HEK293 (cell line): ENCODE results near the gene IMP3.

ENCODE experiments used
- KLF7 ChIP-seq: fragments of 450-650 bp; formaldehyde crosslinking; IDR thresholded peaks from 2 replicates; pipeline ENCODE4 v1.5.1; 2016; ENCODE audit warnings: missing biosample characterization, missing genetic modification characterization, borderline replicate concordance
- KLF8 ChIP-seq: fragments of 450-650 bp; formaldehyde crosslinking; IDR thresholded peaks from 2 replicates; pipeline ENCODE4 v1.5.1; 2016; ENCODE audit warnings: missing biosample characterization, missing genetic modification characterization
- REPIN1 ChIP-seq: fragments of 450-650 bp; formaldehyde crosslinking; IDR thresholded peaks from 2 replicates; pipeline ENCODE4 v1.5.1; 2017; ENCODE audit warnings: missing biosample characterization, missing genetic modification characterization, low read depth
- SCRT1 ChIP-seq: fragments of 450-650 bp; formaldehyde crosslinking; IDR thresholded peaks from 2 replicates; pipeline ENCODE4 v1.5.1; 2016; ENCODE audit warnings: missing biosample characterization, missing genetic modification characterization, borderline replicate concordance
- WT1 ChIP-seq: fragments of 450-650 bp; formaldehyde crosslinking; IDR thresholded peaks from 2 replicates; pipeline ENCODE4 v1.5.1; 2016; ENCODE audit warnings: missing biosample characterization, missing genetic modification characterization
- ZFP3 ChIP-seq: fragments of 450-650 bp; formaldehyde crosslinking; IDR thresholded peaks from 2 replicates; pipeline ENCODE4 v1.5.1; 2016; ENCODE audit warnings: low read depth, missing biosample characterization, missing genetic modification characterization
- ZNF112 ChIP-seq: fragments of 450-650 bp; formaldehyde crosslinking; IDR thresholded peaks from 2 replicates; pipeline ENCODE4 v1.5.0; 2017; ENCODE audit warnings: missing biosample characterization, missing genetic modification characterization
- ZNF132 ChIP-seq: fragments of 450-650 bp; formaldehyde crosslinking; IDR thresholded peaks from 2 replicates; pipeline ENCODE4 v1.5.1; 2017; ENCODE audit warnings: missing biosample characterization, missing genetic modification characterization, borderline replicate concordance
- ZNF24 ChIP-seq: fragments of 450-650 bp; formaldehyde crosslinking; IDR thresholded peaks from 2 replicates; pipeline ENCODE4 v1.5.1; 2016; ENCODE audit warnings: missing biosample characterization, missing genetic modification characterization
- ZNF335 ChIP-seq: fragments of 450-650 bp; formaldehyde crosslinking; conservative IDR thresholded peaks from 2 replicates; pipeline ENCODE4 v1.5.1; 2016; ENCODE audit warnings: missing biosample characterization, missing genetic modification characterization
- ZNF404 ChIP-seq: fragments of 450-650 bp; formaldehyde crosslinking; IDR thresholded peaks from 2 replicates; pipeline ENCODE4 v1.5.1; 2017; ENCODE audit warnings: missing biosample characterization, missing genetic modification characterization
- ZNF473 ChIP-seq: fragments of 450-650 bp; formaldehyde crosslinking; IDR thresholded peaks from 2 replicates; pipeline ENCODE4 v1.5.1; 2017; ENCODE audit warnings: missing biosample characterization, missing genetic modification characterization
- ZNF548 ChIP-seq: fragments of 450-650 bp; formaldehyde crosslinking; IDR thresholded peaks from 2 replicates; pipeline ENCODE4 v1.5.1; 2016; ENCODE audit warnings: missing biosample characterization, missing genetic modification characterization
- ZNF560 ChIP-seq: fragments of 450-650 bp; formaldehyde crosslinking; IDR thresholded peaks from 2 replicates; pipeline ENCODE4 v1.5.1; 2017; ENCODE audit warnings: missing biosample characterization, missing genetic modification characterization, borderline replicate concordance
- ZNF837 ChIP-seq: fragments of 450-650 bp; formaldehyde crosslinking; IDR thresholded peaks from 2 replicates; pipeline ENCODE4 v1.5.1; 2016; ENCODE audit warnings: missing biosample characterization, missing genetic modification characterization
- TF ChIP-seq, protein P1 (sequence below): fragments of 450-650 bp; formaldehyde crosslinking; IDR thresholded peaks from 2 replicates; pipeline ENCODE4 v1.5.1; 2016; ENCODE audit warnings: missing biosample characterization, missing genetic modification characterization
- TF ChIP-seq, protein P2 (sequence below): fragments of 450-650 bp; formaldehyde crosslinking; IDR thresholded peaks from 2 replicates; pipeline ENCODE4 v1.5.1; 2016; ENCODE audit warnings: missing biosample characterization, missing genetic modification characterization, borderline replicate concordance
- TF ChIP-seq, protein P3 (sequence below): fragments of 450-650 bp; formaldehyde crosslinking; IDR thresholded peaks from 2 replicates; pipeline ENCODE4 v1.5.1; 2017; ENCODE audit warnings: missing biosample characterization, missing genetic modification characterization
- TF ChIP-seq, protein P4 (sequence below): fragments of 450-650 bp; formaldehyde crosslinking; IDR thresholded peaks from 2 replicates; pipeline ENCODE4 v1.5.1; 2016; ENCODE audit warnings: missing biosample characterization, missing genetic modification characterization
- TF ChIP-seq, protein P5 (sequence below): sonication (generic); formaldehyde crosslinking; IDR thresholded peaks from 2 replicates; pipeline ENCODE4 v1.8.1; 2022; ENCODE audit warnings: mild to moderate bottlenecking, moderate library complexity, missing genetic modification reagents
- TF ChIP-seq, protein P6 (sequence below): fragments of 450-650 bp; formaldehyde crosslinking; IDR thresholded peaks from 2 replicates; pipeline ENCODE4 v1.5.1; 2017; ENCODE audit warnings: missing biosample characterization, missing genetic modification characterization
- TF ChIP-seq, protein P7 (sequence below): fragments of 450-650 bp; formaldehyde crosslinking; IDR thresholded peaks from 2 replicates; pipeline ENCODE4 v1.5.1; 2016; ENCODE audit warnings: missing biosample characterization, missing genetic modification characterization

IMP3 gene

DNA sequence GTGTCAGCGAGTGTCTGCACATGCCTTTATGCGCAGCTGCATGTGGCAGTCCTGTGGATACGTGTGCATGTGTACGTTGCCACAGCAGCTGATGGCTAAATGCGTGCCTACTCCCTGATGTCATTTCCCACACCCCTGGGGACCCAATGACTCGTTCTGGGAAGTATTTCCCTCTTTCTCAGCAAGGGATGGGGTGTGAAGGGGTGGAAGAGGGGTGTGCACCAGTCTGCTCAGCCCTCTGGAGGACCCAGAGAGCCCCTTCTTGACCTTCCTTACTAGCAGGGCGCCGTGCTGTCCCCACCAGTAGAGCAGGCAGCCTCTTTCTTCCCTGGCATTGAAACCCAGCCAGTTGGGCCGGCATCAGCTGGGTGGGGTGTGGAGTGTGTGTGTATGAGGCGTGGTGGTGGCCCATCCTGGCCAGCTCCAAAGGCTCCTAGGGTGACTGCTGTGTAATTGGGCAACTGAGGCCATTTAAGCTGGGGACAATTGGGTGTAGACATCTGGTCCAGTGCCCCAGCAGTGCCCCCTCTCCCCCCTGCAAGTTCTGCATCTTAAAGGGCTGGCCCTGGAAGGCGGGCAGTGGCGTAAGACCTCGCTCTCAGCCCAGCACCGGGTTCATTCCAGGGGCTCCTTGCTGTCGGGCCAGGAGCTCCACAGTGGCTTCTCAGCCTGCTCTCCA is 26.9 kb upstream of the IMP3 start (continued):
- TF ChIP-seq, protein P1, sequence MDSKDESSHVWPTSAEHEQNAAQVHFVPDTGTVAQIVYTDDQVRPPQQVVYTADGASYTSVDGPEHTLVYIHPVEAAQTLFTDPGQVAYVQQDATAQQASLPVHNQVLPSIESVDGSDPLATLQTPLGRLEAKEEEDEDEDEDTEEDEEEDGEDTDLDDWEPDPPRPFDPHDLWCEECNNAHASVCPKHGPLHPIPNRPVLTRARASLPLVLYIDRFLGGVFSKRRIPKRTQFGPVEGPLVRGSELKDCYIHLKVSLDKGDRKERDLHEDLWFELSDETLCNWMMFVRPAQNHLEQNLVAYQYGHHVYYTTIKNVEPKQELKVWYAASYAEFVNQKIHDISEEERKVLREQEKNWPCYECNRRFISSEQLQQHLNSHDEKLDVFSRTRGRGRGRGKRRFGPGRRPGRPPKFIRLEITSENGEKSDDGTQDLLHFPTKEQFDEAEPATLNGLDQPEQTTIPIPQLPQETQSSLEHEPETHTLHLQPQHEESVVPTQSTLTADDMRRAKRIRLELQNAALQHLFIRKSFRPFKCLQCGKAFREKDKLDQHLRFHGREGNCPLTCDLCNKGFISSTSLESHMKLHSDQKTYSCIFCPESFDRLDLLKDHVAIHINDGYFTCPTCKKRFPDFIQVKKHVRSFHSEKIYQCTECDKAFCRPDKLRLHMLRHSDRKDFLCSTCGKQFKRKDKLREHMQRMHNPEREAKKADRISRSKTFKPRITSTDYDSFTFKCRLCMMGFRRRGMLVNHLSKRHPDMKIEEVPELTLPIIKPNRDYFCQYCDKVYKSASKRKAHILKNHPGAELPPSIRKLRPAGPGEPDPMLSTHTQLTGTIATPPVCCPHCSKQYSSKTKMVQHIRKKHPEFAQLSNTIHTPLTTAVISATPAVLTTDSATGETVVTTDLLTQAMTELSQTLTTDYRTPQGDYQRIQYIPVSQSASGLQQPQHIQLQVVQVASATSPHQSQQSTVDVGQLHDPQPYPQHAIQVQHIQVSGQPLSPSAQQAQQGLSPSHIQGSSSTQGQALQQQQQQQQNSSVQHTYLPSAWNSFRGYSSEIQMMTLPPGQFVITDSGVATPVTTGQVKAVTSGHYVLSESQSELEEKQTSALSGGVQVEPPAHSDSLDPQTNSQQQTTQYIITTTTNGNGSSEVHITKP (tag by site-specific recombination): peak; percentile 32; the same call in 1 of the 2 replicates
- TF ChIP-seq ZNF132 (tag by site-specific recombination) (no peak), WT1 (tag by site-specific recombination) (no peak), ZNF837 (tag by site-specific recombination) (no peak), KLF8 (no peak), ZNF560 (tag by site-specific recombination) (no peak), ZNF112 (tag by site-specific recombination) (no peak), REPIN1 (tag by site-specific recombination) (no peak), ZNF24 (0 out of 2 replicates have a peak, but pooled peaks have one; percentile 33), ZNF473 (tag by site-specific recombination) (no peak), ZNF404 (tag by site-specific recombination) (no peak), KLF7 (tag by site-specific recombination) (no peak), ZFP3 (tag by site-specific recombination) (no peak), ZNF548 (tag by site-specific recombination) (no peak), ZNF335 (tag by site-specific recombination) (no peak), SCRT1 (no peak)
- TF ChIP-seq, protein P2, sequence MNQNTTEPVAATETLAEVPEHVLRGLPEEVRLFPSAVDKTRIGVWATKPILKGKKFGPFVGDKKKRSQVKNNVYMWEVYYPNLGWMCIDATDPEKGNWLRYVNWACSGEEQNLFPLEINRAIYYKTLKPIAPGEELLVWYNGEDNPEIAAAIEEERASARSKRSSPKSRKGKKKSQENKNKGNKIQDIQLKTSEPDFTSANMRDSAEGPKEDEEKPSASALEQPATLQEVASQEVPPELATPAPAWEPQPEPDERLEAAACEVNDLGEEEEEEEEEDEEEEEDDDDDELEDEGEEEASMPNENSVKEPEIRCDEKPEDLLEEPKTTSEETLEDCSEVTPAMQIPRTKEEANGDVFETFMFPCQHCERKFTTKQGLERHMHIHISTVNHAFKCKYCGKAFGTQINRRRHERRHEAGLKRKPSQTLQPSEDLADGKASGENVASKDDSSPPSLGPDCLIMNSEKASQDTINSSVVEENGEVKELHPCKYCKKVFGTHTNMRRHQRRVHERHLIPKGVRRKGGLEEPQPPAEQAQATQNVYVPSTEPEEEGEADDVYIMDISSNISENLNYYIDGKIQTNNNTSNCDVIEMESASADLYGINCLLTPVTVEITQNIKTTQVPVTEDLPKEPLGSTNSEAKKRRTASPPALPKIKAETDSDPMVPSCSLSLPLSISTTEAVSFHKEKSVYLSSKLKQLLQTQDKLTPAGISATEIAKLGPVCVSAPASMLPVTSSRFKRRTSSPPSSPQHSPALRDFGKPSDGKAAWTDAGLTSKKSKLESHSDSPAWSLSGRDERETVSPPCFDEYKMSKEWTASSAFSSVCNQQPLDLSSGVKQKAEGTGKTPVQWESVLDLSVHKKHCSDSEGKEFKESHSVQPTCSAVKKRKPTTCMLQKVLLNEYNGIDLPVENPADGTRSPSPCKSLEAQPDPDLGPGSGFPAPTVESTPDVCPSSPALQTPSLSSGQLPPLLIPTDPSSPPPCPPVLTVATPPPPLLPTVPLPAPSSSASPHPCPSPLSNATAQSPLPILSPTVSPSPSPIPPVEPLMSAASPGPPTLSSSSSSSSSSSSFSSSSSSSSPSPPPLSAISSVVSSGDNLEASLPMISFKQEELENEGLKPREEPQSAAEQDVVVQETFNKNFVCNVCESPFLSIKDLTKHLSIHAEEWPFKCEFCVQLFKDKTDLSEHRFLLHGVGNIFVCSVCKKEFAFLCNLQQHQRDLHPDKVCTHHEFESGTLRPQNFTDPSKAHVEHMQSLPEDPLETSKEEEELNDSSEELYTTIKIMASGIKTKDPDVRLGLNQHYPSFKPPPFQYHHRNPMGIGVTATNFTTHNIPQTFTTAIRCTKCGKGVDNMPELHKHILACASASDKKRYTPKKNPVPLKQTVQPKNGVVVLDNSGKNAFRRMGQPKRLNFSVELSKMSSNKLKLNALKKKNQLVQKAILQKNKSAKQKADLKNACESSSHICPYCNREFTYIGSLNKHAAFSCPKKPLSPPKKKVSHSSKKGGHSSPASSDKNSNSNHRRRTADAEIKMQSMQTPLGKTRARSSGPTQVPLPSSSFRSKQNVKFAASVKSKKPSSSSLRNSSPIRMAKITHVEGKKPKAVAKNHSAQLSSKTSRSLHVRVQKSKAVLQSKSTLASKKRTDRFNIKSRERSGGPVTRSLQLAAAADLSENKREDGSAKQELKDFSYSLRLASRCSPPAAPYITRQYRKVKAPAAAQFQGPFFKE (tag by site-specific recombination): no peak
- TF ChIP-seq, protein P3, sequence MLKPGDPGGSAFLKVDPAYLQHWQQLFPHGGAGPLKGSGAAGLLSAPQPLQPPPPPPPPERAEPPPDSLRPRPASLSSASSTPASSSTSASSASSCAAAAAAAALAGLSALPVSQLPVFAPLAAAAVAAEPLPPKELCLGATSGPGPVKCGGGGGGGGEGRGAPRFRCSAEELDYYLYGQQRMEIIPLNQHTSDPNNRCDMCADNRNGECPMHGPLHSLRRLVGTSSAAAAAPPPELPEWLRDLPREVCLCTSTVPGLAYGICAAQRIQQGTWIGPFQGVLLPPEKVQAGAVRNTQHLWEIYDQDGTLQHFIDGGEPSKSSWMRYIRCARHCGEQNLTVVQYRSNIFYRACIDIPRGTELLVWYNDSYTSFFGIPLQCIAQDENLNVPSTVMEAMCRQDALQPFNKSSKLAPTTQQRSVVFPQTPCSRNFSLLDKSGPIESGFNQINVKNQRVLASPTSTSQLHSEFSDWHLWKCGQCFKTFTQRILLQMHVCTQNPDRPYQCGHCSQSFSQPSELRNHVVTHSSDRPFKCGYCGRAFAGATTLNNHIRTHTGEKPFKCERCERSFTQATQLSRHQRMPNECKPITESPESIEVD (tag by site-specific recombination): no peak
- TF ChIP-seq, protein P4, sequence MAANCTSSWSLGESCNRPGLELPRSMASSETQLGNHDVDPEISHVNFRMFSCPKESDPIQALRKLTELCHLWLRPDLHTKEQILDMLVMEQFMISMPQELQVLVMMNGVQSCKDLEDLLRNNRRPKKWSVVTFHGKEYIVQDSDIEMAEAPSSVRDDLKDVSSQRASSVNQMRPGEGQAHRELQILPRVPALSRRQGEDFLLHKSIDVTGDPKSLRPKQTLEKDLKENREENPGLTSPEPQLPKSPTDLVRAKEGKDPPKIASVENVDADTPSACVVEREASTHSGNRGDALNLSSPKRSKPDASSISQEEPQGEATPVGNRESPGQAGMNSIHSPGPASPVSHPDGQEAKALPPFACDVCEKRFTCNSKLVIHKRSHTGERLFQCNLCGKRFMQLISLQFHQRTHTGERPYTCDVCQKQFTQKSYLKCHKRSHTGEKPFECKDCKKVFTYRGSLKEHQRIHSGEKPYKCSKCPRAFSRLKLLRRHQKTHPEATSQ (tag by site-specific recombination): no peak
- TF ChIP-seq, protein P5, sequence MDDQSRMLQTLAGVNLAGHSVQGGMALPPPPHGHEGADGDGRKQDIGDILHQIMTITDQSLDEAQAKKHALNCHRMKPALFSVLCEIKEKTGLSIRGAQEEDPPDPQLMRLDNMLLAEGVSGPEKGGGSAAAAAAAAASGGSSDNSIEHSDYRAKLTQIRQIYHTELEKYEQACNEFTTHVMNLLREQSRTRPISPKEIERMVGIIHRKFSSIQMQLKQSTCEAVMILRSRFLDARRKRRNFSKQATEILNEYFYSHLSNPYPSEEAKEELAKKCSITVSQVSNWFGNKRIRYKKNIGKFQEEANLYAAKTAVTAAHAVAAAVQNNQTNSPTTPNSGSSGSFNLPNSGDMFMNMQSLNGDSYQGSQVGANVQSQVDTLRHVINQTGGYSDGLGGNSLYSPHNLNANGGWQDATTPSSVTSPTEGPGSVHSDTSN: 0 out of 2 replicates have a peak, but pooled peaks have one; percentile 24
- TF ChIP-seq, protein P6, sequence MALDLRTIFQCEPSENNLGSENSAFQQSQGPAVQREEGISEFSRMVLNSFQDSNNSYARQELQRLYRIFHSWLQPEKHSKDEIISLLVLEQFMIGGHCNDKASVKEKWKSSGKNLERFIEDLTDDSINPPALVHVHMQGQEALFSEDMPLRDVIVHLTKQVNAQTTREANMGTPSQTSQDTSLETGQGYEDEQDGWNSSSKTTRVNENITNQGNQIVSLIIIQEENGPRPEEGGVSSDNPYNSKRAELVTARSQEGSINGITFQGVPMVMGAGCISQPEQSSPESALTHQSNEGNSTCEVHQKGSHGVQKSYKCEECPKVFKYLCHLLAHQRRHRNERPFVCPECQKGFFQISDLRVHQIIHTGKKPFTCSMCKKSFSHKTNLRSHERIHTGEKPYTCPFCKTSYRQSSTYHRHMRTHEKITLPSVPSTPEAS (tag by site-specific recombination): no peak
- TF ChIP-seq, protein P7, sequence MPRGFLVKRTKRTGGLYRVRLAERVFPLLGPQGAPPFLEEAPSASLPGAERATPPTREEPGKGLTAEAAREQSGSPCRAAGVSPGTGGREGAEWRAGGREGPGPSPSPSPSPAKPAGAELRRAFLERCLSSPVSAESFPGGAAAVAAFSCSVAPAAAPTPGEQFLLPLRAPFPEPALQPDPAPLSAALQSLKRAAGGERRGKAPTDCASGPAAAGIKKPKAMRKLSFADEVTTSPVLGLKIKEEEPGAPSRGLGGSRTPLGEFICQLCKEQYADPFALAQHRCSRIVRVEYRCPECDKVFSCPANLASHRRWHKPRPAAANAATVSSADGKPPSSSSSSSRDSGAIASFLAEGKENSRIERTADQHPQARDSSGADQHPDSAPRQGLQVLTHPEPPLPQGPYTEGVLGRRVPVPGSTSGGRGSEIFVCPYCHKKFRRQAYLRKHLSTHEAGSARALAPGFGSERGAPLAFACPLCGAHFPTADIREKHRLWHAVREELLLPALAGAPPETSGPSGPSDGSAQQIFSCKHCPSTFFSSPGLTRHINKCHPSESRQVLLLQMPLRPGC (tag by site-specific recombination): no peak
